H1 (cell line): ENCODE measurements around the gene GIMAP7. TPM values are rescaled to one million over a fixed set of nuclear protein-coding genes. Genes with fewer than 3 reads are reported as not detected.

Experiments used
- BRCA1 ChIP-seq: IDR thresholded peaks from 2 replicates; pipeline ENCODE4 v1.6.1; 2012; ENCODE audit warnings: low read depth, low read length, improper control_type of control experiment
- polyA plus RNA-seq, 7 experiments: library from polyadenylated mRNA; depleted of rRNA in 3 of 7; stranded (reverse) in 5 of 7; unstranded in 2 of 7; fragments of >200 nt in 5 of 7; fragments of 200-250 nt in 2 of 7; gene quantifications; 1 replicate in 5 of 7; 2 replicates in 1 of 7; 4 replicates in 1 of 7; pipeline versions ENCODE4 v1.2.1 to v1.2.3, GENCODE V29; 2011 to 2013; ENCODE audit warnings: missing spikeins in 2 of 7, mixed read lengths in 2 of 7
- total RNA-seq: library from RNA; stranded (reverse); fragmentation: NEBNext Ultra II Directional; extraction: Animal tissue kit (Norgen Biotek cat#: 25700); gene quantifications from 2 replicates; pipeline ENCODE4 v1.2.1, GENCODE V29; 2021

Gene GIMAP7
- total and polyA plus RNA-seq, 2 of the 8 experiments (the other 6 are each of a cell fraction or from before 2014, with no cell fraction given), result not detected

DNA sequence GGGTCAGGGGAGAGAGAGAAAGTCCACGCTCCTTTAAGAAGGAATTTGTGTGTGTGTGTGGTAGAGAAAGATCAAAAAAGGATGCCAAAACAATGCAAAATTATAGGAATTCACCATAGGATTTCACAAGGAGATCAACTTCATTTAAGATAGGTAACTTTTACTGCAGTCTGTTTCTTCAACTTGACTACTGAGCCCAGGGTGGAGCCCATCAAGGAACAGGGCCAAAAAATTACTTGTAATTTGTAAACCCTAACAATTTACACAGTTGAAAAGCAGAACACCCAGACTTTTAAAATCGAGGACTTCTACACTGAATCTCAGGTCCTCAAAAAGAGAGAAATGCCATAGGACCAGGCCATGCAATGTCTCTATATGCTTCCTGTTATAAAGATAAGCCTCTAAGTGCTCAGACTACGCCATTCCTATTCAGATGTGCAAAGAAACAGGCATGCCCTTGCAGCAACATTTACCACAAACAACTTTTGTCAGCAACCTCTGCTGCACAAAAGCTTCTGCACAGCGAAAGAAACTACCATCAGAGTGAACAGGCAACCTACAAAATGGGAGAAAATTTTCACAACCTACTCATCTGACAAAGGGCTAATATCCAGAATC lies 42.0 kb downstream of the GIMAP7 start (continued):
- TF ChIP-seq BRCA1, result no peak
